HK-2 (cell line): ENCODE measurements around the gene TNRC6B.
A peak's percentile ranks its signal among the peaks of the same experiment; 100 is the strongest.

Experiments
- DNase-seq: peaks from one replicate; pipeline ENCODE4 v3.0.0-alpha.2; 2018; ENCODE audit not compliant: unreplicated experiment

Gene TNRC6B

GRCh38 chr22:40238425-40239344 lies 61.0 kb downstream of the TNRC6B start:
- peak; percentile 8 for DNase-seq

DNA sequence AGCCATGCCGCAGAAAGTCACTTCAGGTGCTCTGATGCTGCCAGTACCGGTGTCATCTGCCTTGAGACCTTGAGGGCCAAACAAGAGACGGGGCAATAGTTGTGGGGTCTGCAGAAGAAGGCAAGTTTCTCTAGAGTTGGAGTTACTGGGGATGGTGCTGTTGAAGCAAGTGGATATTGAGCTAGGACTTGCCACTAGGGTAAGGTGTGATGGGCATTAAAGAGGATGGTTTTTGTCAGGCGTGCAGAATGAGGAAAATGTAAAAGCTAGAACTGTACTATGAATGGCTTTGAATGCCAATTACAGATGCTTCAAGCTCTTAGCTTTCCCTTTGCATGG lies 61.6 kb downstream of the TNRC6B start:
- DNase-seq, result no peak

DNA sequence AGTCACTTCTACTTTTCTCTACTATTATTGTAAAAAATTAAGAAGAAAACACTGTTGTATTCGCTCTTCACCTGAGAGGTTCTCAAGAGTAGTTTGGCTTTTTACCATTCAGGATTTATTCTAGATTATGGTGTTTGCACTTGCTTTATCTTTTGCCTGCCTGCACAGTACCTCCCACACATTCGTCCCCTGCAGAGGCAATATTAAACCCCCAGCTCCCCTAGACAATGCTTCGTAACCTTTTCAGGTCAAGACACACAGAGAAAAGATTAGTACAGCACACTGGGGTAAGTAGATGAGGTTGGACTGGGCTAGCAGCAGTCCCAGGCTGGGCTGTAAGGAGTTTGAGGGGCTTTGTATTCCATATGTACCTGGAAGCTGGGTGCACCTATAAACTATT lies 62.4 kb downstream of the TNRC6B start:
- no peak for DNase-seq

DNA sequence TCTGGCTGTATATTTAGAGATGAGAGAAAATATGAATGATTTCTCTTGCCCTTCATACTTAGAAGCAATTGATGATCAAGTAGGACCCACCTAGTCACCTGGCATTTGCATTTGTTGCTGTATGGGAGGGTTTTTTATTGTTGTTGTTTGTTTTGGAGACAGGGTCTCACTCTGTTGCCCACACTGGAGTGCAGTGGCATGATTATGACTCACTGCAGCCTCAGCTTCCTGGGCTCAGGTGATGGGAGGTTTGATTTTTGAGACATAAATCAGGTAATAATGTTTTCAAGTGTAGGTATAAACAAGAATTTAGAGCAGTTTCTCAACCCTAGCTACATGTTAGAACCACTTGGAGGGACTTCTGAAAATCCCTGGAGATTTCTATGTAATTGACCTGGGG lies 63.0 kb downstream of the TNRC6B start:
- no peak for DNase-seq

- DNase-seq, result no peak
Observed at GRCh38 chr22:40241200-40241763, 63.6 kb downstream of the TNRC6B start.

DNA sequence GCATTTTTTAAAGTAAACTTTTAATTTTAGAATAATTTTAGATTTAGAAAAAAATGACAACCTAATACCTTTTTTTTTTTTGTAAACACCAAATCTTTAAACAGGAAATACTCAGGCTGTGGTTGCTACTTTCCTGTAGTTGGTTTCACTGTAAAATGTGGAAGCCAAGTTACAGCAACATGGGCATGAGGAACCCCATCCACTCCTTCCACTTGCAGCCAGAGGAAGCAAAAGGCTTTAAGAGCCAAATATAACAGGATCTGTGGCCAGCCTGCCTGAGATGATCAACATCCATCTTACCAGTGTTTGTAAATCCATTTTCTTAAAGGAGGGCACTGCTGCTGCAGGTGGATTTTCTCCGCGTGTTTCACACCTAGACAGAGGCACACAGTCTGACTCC lies 66.2 kb downstream of the TNRC6B start:
- DNase-seq, result no peak

GRCh38 chr22:40244586-40244985 lies 66.9 kb downstream of the TNRC6B start:
- DNase-seq, result no peak

- no peak for DNase-seq
Observed at GRCh38 chr22:40247976-40248375, 70.3 kb downstream of the TNRC6B start.

DNA sequence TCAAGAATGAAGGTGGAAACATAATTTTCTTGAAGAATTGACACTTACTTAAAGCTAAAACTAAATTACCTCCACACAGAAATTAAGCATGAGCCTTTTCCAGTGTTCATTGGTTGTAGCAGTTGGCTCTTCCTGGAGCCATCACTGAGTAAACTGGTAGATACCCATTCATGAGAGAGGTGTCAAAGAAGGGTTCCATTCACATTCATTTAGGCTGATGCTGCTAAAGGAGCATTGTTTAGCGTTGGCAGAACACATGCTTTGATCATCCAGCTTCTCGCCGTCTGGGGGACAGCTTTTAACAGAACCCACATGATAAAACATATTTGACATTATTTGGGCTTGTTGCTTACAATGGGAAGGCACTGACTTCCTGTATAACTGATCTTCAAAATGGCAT lies 71.6 kb downstream of the TNRC6B start:
- no peak for DNase-seq

- no peak for DNase-seq
Observed at GRCh38 chr22:40250608-40251007, 72.9 kb downstream of the TNRC6B start.

DNA sequence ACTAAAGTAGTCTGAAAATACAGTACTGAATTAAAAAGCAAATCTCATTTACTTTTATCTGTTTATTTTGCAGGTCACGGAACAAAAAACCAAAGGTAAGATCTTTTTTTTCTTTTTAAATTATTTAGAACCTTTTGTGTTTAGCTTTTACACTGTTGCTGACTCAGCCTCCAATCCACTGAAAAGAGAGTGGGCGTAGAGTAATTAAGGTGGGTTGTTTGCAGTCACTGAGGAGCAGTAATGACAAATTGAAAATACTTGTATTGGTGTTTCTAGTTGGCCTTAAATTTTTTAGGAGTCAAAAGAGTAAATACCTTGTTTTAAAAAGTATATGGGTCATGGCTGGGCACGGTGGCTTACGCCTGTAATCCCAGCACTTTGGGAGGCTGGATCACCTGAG lies 73.4 kb downstream of the TNRC6B start:
- DNase-seq, result no peak

- DNase-seq, result no peak
Observed at GRCh38 chr22:40252146-40252545, 74.4 kb downstream of the TNRC6B start.

DNA sequence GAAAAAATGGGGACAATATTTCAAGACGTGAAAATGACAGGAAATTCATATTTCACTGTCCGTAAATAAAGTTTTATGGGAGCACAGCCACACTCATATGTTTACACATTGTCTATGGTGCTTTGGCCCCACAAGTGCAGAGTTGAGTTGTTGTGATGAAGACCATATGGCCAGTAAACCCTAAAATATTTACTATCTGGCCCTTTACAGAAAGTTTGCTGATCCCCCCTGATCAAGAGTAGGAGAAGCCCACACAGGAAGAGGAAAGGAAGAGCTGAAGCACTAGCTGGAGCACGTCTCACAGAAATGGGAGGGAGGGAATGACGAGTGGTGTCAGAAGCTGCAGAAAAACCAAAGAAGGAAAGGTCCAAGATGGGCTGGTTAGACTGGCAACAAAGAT lies 78.8 kb downstream of the TNRC6B start:
- no peak for DNase-seq

- no peak for DNase-seq
Observed at GRCh38 chr22:40258017-40258416, 80.3 kb downstream of the TNRC6B start.

DNA sequence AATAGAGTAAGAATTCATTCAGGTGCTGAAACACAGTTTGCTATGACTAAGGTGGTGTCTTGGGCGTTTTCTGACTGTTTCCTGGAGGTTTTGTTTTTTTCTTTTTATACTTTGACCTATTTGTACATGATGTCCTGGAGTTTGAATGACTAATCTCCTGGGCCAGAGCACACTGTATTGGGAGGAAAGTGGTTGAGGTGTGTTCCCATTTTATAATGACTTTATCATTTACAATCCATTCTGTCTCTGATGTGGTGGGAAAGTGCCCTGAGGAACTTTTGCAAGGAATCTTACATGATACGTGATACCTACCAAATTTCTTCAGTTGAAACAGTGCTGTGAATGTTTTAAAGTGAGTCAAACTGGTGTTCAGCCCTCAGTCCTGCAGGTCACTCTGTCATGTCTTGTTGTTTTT lies 80.8 kb downstream of the TNRC6B start:
- no peak for DNase-seq

DNA sequence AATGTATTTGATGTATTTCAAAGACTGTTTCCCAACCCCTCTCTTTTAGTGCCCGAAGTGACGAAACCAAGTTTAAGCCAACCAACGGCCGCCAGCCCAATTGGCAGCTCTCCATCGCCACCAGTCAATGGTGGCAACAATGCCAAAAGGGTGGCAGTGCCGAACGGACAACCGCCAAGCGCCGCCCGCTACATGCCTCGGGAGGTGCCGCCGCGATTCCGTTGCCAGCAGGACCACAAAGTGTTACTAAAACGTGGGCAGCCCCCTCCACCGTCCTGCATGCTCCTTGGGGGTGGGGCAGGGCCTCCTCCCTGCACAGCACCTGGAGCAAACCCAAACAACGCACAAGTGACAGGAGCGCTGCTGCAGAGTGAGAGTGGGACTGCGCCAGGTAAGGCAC lies 84.1 kb downstream of the TNRC6B start:
- no peak for DNase-seq

DNA sequence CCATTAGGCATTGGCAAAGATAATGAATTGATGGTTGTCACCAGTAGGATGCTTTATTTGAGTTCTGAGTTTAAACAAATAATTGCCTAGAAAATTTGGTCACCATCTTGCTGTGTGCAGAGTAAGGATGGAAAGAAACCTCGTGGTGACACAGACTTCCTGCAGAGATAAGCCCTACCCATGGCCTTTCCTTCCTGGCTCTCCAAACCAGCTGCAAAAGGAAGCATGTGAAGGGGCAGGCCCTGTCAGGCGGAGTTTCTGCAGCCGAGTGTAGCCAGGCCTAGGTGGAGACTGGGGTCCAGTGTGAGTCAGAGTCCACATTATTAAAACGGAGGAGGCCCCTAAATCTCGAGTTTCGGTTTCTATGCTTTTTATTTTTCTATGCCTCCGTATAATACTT lies 85.5 kb downstream of the TNRC6B start:
- no peak for DNase-seq

- no peak for DNase-seq
Observed at GRCh38 chr22:40265783-40266182, 88.1 kb downstream of the TNRC6B start.

GRCh38 chr22:40270031-40270430 lies 92.3 kb downstream of the TNRC6B start:
- no peak for DNase-seq

GRCh38 chr22:40270748-40271373 lies 93.1 kb downstream of the TNRC6B start:
- DNase-seq, result no peak

DNA sequence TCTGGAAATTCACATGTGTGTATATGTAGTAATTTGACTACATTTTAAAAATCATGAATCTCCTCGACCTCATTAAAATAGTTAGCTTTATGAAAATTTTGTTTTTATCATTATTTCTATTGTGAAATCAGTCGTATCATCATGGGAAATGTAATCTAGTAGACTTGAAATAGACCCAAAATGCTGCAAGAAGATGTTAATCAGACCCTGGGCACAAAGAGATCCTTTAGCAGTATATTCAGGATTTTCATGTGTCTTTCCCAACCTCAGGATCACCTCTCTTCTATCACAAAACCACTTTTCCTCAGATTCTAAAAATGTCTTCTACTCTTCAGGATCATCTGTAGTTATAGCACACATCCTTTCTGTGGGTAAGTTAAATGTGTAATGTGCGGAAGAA lies 93.7 kb downstream of the TNRC6B start:
- no peak for DNase-seq

DNA sequence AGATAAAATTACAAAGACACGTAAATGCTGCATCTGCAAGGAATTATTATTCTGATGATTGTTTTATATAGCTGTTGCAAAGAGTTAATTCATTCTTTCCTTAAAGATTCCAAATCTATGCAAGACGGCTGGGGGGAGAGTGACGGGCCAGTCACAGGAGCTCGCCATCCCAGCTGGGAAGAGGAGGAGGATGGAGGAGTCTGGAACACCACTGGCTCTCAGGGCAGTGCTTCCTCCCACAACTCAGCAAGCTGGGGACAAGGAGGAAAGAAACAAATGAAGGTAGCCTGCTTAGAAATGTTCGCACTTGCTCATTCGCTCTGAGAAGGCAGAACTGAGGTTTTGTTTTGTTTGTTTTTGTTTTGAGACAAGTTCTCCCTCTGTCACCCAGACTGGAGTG lies 95.6 kb downstream of the TNRC6B start:
- no peak for DNase-seq
